SK-N-SH treated with all-trans-retinoic acid at 6 μM for 48 hours (cell line): ENCODE data around the gene ZSCAN4.

Experiments used
- ATAC-seq: fragments of 200-7000 bp; cut with Tn5 transposase; 3 replicates; pipeline ENCODE4 v1.9.1; 2020; ENCODE audit warnings: mild to moderate bottlenecking, moderate library complexity
- ARNTL ChIP-seq: fragments of 450-650 bp; formaldehyde crosslinking; IDR thresholded peaks from 2 replicates; pipeline ENCODE4 v1.5.0; 2020; ENCODE audit warnings: low read depth, mild to moderate bottlenecking, moderate library complexity, borderline replicate concordance
- BACH2 ChIP-seq: fragments of 250-450 bp; sonication (Bioruptor Pico); IDR thresholded peaks from 2 replicates; pipeline ENCODE4 v1.9.0; 2021; ENCODE audit warnings: mild to moderate bottlenecking, borderline replicate concordance
- CSDC2 ChIP-seq: fragments of 250-450 bp; sonication (Bioruptor Pico); IDR thresholded peaks from 2 replicates; pipeline ENCODE4 v1.5.0; 2020; ENCODE audit warnings: mild to moderate bottlenecking, moderate library complexity
- ESRRG ChIP-seq: fragments of 250-450 bp; sonication (Bioruptor Pico); IDR thresholded peaks from 2 replicates; pipeline ENCODE4 v1.6.1; 2021; ENCODE audit warnings: mild to moderate bottlenecking
- GLIS3 ChIP-seq: fragments of 250-450 bp; sonication (Bioruptor Pico); IDR thresholded peaks from 2 replicates; pipeline ENCODE4 v1.5.0; 2020; ENCODE audit warnings: mild to moderate bottlenecking, moderate library complexity
- ISL1 ChIP-seq: fragments of 250-450 bp; sonication (Bioruptor Pico); IDR thresholded peaks from 2 replicates; pipeline ENCODE4 v2.1.2; 2022; ENCODE audit warnings: mild to moderate bottlenecking, moderate library complexity
- OSR1 ChIP-seq: fragments of 250-450 bp; sonication (Bioruptor Pico); IDR thresholded peaks from 2 replicates; pipeline ENCODE4 v1.8.0; 2022; ENCODE audit warnings: moderate library complexity, mild to moderate bottlenecking, inconsistent platforms
- PPARA ChIP-seq: fragments of 250-450 bp; sonication (Bioruptor Pico); IDR thresholded peaks from 2 replicates; pipeline ENCODE4 v1.5.0; 2020; ENCODE audit warnings: mild to moderate bottlenecking, borderline replicate concordance
- RARB ChIP-seq: fragments of 250-450 bp; sonication (Bioruptor Pico); IDR thresholded peaks from 2 replicates; pipeline ENCODE4 v1.8.0; 2021; ENCODE audit warnings: mild to moderate bottlenecking, moderate library complexity
- SNAI2 ChIP-seq: fragments of 250-450 bp; sonication (Bioruptor Pico); IDR thresholded peaks from 2 replicates; pipeline ENCODE4 v1.5.0; 2020; ENCODE audit warnings: mild to moderate bottlenecking, moderate library complexity
- TCF4 ChIP-seq: fragments of 250-450 bp; sonication (Bioruptor Pico); IDR thresholded peaks from 2 replicates; pipeline ENCODE4 v1.8.0; 2021; ENCODE audit warnings: mild to moderate bottlenecking, moderate library complexity, borderline replicate concordance
- TOX ChIP-seq: fragments of 250-450 bp; sonication (Bioruptor Pico); IDR thresholded peaks from 2 replicates; pipeline ENCODE4 v1.8.0; 2021; ENCODE audit warnings: mild to moderate bottlenecking, moderate library complexity, borderline replicate concordance
- ZC3H10 ChIP-seq: fragments of 250-450 bp; sonication (Bioruptor Pico); IDR thresholded peaks from 2 replicates; pipeline ENCODE4 v1.5.1; 2021; ENCODE audit warnings: mild to moderate bottlenecking, moderate library complexity
- ZFP3 ChIP-seq: fragments of 250-450 bp; sonication (Bioruptor Pico); IDR thresholded peaks from 2 replicates; pipeline ENCODE4 v1.5.0; 2020; ENCODE audit warnings: mild to moderate bottlenecking, moderate library complexity
- ZFP30 ChIP-seq: fragments of 450-650 bp; formaldehyde crosslinking; IDR thresholded peaks from 2 replicates; pipeline ENCODE4 v1.5.0; 2022; ENCODE audit warnings: mild to moderate bottlenecking, moderate library complexity
- ZNF565 ChIP-seq: fragments of 450-650 bp; formaldehyde crosslinking; conservative IDR thresholded peaks from 2 replicates; pipeline ENCODE4 v1.5.0; 2020; ENCODE audit warnings: low read depth, mild to moderate bottlenecking, moderate library complexity
- ZNF70 ChIP-seq: fragments of 450-650 bp; formaldehyde crosslinking; IDR thresholded peaks from 2 replicates; pipeline ENCODE4 v1.5.0; 2020; ENCODE audit warnings: mild to moderate bottlenecking, moderate library complexity
- ZNF8 ChIP-seq: fragments of 450-650 bp; formaldehyde crosslinking; IDR thresholded peaks from 2 replicates; pipeline ENCODE4 v1.5.0; 2020; ENCODE audit warnings: mild to moderate bottlenecking, moderate library complexity
- TF ChIP-seq, protein P1 (sequence below): fragments of 250-450 bp; sonication (Bioruptor Pico); IDR thresholded peaks from 2 replicates; pipeline ENCODE4 v1.5.0; 2020; ENCODE audit warnings: mild to moderate bottlenecking, moderate library complexity
- TF ChIP-seq, protein P2 (sequence below): fragments of 250-450 bp; sonication (Bioruptor Pico); IDR thresholded peaks from 2 replicates; pipeline ENCODE4 v1.8.0; 2021; ENCODE audit warnings: low read depth, mild to moderate bottlenecking, moderate library complexity, borderline replicate concordance
- TF ChIP-seq, protein P3 (sequence below): fragments of 250-450 bp; sonication (Bioruptor Pico); IDR thresholded peaks from 2 replicates; pipeline ENCODE4 v1.5.1; 2020; ENCODE audit warnings: low read depth, mild to moderate bottlenecking, moderate library complexity

ZSCAN4 gene

DNA sequence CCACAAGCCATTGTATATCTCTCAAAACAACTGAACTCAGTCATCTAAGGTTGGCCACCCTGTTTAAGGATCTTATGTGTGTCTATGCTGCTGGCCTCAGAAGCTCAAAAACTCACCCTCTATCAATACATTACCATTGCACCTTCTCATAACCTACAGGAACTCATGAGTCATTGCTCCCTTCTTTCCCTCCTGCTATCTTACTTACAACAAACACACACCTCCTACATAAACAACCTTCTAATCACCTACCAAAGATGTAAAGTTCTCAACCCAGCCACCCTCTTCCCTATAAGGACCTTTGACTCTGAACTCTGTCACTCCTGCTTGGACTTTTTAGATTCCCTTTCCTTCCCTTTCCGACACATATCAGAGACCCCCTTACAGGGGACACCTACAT, 13.3 kb upstream of the ZSCAN4 start:
- ATAC-seq = no peak
- TF ChIP-seq ZNF70 (CRISPR knock-in tag) (no peak), ISL1 (CRISPR knock-in tag) (no peak)

GRCh38 chr19:57656346-57656745, 12.4 kb upstream of the ZSCAN4 start:
- no peak for ATAC-seq
- TF ChIP-seq ESRRG (CRISPR knock-in tag) (no peak), TCF4 (CRISPR knock-in tag) (no peak), GLIS3 (CRISPR knock-in tag) (no peak), ZNF8 (CRISPR knock-in tag) (no peak), ARNTL (no peak), ZNF70 (CRISPR knock-in tag) (no peak), ZC3H10 (CRISPR knock-in tag) (no peak), BACH2 (CRISPR knock-in tag) (no peak), SNAI2 (CRISPR knock-in tag) (no peak), TOX (CRISPR knock-in tag) (no peak), PPARA (CRISPR knock-in tag) (no peak), ZFP30 (CRISPR knock-in tag) (no peak), CSDC2 (CRISPR knock-in tag) (no peak)
- TF ChIP-seq, protein P1, sequence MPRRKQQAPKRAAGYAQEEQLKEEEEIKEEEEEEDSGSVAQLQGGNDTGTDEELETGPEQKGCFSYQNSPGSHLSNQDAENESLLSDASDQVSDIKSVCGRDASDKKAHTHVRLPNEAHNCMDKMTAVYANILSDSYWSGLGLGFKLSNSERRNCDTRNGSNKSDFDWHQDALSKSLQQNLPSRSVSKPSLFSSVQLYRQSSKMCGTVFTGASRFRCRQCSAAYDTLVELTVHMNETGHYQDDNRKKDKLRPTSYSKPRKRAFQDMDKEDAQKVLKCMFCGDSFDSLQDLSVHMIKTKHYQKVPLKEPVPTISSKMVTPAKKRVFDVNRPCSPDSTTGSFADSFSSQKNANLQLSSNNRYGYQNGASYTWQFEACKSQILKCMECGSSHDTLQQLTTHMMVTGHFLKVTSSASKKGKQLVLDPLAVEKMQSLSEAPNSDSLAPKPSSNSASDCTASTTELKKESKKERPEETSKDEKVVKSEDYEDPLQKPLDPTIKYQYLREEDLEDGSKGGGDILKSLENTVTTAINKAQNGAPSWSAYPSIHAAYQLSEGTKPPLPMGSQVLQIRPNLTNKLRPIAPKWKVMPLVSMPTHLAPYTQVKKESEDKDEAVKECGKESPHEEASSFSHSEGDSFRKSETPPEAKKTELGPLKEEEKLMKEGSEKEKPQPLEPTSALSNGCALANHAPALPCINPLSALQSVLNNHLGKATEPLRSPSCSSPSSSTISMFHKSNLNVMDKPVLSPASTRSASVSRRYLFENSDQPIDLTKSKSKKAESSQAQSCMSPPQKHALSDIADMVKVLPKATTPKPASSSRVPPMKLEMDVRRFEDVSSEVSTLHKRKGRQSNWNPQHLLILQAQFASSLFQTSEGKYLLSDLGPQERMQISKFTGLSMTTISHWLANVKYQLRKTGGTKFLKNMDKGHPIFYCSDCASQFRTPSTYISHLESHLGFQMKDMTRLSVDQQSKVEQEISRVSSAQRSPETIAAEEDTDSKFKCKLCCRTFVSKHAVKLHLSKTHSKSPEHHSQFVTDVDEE (CRISPR knock-in tag) = no peak
- TF ChIP-seq, protein P2, sequence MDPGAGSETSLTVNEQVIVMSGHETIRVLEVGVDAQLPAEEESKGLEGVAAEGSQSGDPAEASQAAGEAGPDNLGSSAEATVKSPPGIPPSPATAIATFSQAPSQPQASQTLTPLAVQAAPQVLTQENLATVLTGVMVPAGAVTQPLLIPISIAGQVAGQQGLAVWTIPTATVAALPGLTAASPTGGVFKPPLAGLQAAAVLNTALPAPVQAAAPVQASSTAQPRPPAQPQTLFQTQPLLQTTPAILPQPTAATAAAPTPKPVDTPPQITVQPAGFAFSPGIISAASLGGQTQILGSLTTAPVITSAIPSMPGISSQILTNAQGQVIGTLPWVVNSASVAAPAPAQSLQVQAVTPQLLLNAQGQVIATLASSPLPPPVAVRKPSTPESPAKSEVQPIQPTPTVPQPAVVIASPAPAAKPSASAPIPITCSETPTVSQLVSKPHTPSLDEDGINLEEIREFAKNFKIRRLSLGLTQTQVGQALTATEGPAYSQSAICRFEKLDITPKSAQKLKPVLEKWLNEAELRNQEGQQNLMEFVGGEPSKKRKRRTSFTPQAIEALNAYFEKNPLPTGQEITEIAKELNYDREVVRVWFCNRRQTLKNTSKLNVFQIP (CRISPR knock-in tag) = no peak

GRCh38 chr19:57664269-57665127, 4.2 kb upstream of the ZSCAN4 start:
- TF ChIP-seq TOX (CRISPR knock-in tag) (no peak), ZFP3 (CRISPR knock-in tag) (no peak), ARNTL (no peak), ZNF8 (CRISPR knock-in tag) (no peak), OSR1 (CRISPR knock-in tag) (no peak), ZC3H10 (CRISPR knock-in tag) (no peak), BACH2 (CRISPR knock-in tag) (no peak), TCF4 (CRISPR knock-in tag) (no peak), ESRRG (CRISPR knock-in tag) (no peak), ZNF70 (CRISPR knock-in tag) (no peak), ZFP30 (CRISPR knock-in tag) (no peak), ZNF565 (CRISPR knock-in tag) (no peak), RARB (CRISPR knock-in tag) (no peak), SNAI2 (CRISPR knock-in tag) (no peak), ISL1 (CRISPR knock-in tag) (no peak)
- TF ChIP-seq, protein P1 (CRISPR knock-in tag) = no peak
- TF ChIP-seq, protein P3, sequence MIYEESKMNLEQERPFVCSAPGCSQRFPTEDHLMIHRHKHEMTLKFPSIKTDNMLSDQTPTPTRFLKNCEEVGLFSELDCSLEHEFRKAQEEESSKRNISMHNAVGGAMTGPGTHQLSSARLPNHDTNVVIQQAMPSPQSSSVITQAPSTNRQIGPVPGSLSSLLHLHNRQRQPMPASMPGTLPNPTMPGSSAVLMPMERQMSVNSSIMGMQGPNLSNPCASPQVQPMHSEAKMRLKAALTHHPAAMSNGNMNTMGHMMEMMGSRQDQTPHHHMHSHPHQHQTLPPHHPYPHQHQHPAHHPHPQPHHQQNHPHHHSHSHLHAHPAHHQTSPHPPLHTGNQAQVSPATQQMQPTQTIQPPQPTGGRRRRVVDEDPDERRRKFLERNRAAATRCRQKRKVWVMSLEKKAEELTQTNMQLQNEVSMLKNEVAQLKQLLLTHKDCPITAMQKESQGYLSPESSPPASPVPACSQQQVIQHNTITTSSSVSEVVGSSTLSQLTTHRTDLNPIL (CRISPR knock-in tag) = no peak
- ATAC-seq = peak; percentile 94
